ENCODE data around the gene UGT2A3. TPM values are rescaled to one million over a fixed set of nuclear protein-coding genes. Genes with fewer than 3 reads are reported as not detected.

The UGT2A3 gene
- total and polyA plus RNA-seq, 7 donors = 0.16 TPM; not detected in 6

Other genes with a start within 250 kb of the UGT2A3 start
- not detected for gene UGT2B10, start 135.8 kb downstream of the UGT2A3 start, total RNA-seq
- not detected for gene UGT2B10, start 135.8 kb downstream of the UGT2A3 start, polyA plus RNA-seq
- gene UGT2B7, start 144.7 kb upstream of the UGT2A3 start, total RNA-seq = not detected
- under 1 TPM in 1 of 3 donors, not detected in 2; 0.04 TPM for gene UGT2B7, start 144.7 kb upstream of the UGT2A3 start, polyA plus RNA-seq

Data from psoas muscle (tissue), 7 donors.